Activated CD4-positive, alpha-beta T cell treated with anti-CD3 and anti-CD28 coated beads for 1 hour (primary cell): Measurements from ENCODE around the gene ZBTB1.

Source experiments
- DNase-seq: peaks from one replicate; pipeline ENCODE4 v3.0.0-alpha.2; 2020

The ZBTB1 gene

DNA sequence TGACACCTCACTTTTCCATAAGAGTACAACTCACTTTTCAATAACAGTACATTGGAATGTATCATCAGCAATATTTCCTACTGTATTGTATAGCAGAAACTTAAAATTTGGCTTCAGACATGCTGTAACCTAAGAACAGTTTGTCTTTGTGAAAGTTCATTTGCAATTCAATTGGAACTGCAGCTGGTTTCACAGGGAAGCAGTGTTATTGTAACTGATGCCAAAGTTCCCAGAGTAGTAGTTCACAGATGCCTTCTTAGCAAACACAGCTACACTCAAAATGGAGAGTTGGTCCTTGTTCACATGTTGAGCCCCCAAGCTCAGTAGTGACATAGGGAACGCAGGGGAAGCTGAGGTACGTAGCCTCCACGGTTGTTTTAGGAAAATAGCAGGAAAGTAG is 68.5 kb downstream of the ZBTB1 start:
- DNase-seq: no peak
